ENCODE results near the gene MARCHF5.

MARCHF5 gene

GRCh38 chr10:92305133-92306072 lies 14.4 kb downstream of the MARCHF5 start:
- Histone ChIP-seq H3K4me3 (no peak overlapping the region), H3K4me1 (no peaks in the 10 kb centered on the region), H3K27ac (no peak overlapping the region), H3K36me3 (peaks cover 0 to 12% (median 7%) of the 10 kb centered on the region in 3 donors), H3K27me3 (no peaks in the 10 kb centered on the region), H3K9me3 (no peaks in the 10 kb centered on the region)
- intact Hi-C loops (cut with DNase I; ENCODE audit: low total_unique reads): no loop called here
- TF ChIP-seq CTCF (IDR thresholded peaks at IDR 0.05): no peak
- DNase-seq: no peak

- no peaks in the 10 kb centered on the region for H3K27me3 ChIP-seq
- no peak for DNase-seq
- no peak overlapping the region for H3K4me3 ChIP-seq
- peaks cover 0 to 30% (median 23%) of the 10 kb centered on the region in 3 donors for H3K36me3 ChIP-seq
- no peak overlapping the region for H3K27ac ChIP-seq
- no peaks in the 10 kb centered on the region for H3K9me3 ChIP-seq
- peaks cover 0 to 3% (median 0%) of the 10 kb centered on the region in 4 donors for H3K4me1 ChIP-seq
- TF ChIP-seq CTCF (IDR thresholded peaks at IDR 0.05): no peak
- intact Hi-C loops (cut with DNase I; ENCODE audit: low total_unique reads): no loop called here
Measured at GRCh38 chr10:92309272-92309671, 18.3 kb downstream of the MARCHF5 start.

DNA sequence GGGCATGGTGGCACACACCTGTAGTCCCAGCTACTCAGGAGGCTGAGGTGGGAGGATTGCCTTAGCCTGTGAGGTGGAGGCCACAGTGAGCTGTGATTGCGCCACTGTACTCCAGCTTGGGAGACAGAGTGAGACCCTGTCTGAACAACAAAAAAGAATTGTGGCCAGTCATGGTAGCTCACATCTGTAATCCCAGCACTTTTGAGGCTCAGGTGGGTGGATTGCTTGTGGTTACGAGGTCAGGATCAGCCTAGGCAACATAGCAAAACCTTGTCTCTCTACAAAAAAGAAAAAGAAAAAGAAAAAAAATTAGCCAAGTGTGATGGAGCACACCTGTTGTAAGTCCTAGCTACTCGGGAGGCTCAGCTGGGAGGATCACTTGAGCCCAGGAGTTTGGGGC lies 22.8 kb downstream of the MARCHF5 start:
- Histone ChIP-seq H3K27me3 (no peaks in the 10 kb centered on the region), H3K9me3 (no peaks in the 10 kb centered on the region), H3K4me3 (no peak overlapping the region), H3K36me3 (peaks cover 0 to 37% (median 30%) of the 10 kb centered on the region in 3 donors), H3K27ac (no peak overlapping the region), H3K4me1 (peaks cover 0 to 3% (median 0%) of the 10 kb centered on the region in 4 donors)
- TF ChIP-seq CTCF (IDR thresholded peaks at IDR 0.05): no peak
- intact Hi-C loops (cut with DNase I; ENCODE audit: low total_unique reads): no loop called here
- no peak for DNase-seq

GRCh38 chr10:92316610-92317009 lies 25.6 kb downstream of the MARCHF5 start:
- H3K27ac ChIP-seq: no peak overlapping the region
- intact Hi-C loops (cut with DNase I; ENCODE audit: low total_unique reads): no loop called here
- H3K4me1 ChIP-seq: peaks cover 0 to 3% (median 0%) of the 10 kb centered on the region in 4 donors
- no peak for TF ChIP-seq CTCF (IDR thresholded peaks at IDR 0.05)
- no peak overlapping the region for H3K4me3 ChIP-seq
- no peaks in the 10 kb centered on the region for H3K27me3 ChIP-seq
- H3K9me3 ChIP-seq: no peaks in the 10 kb centered on the region
- DNase-seq: no peak
- H3K36me3 ChIP-seq: peaks cover 10 to 30% (median 25%) of the 10 kb centered on the region in 3 donors

- H3K4me3 ChIP-seq: no peak overlapping the region
- no peak for TF ChIP-seq CTCF (IDR thresholded peaks at IDR 0.05)
- peaks cover 3 to 10% (median 3%) of the 10 kb centered on the region in 3 donors for H3K36me3 ChIP-seq
- no peak for DNase-seq
- H3K9me3 ChIP-seq: no peaks in the 10 kb centered on the region
- H3K27me3 ChIP-seq: no peaks in the 10 kb centered on the region
- H3K4me1 ChIP-seq: no peaks in the 10 kb centered on the region
- H3K27ac ChIP-seq: no peak overlapping the region
- intact Hi-C loops (cut with DNase I; ENCODE audit: low total_unique reads): no loop called here
Measured at GRCh38 chr10:92323079-92323478, 32.1 kb downstream of the MARCHF5 start.

Measured in tibial artery (tissue), 4 donors.